Ovary (tissue), 3 donors: ENCODE results near the gene BNC2.

Experiments used
- CTCF ChIP-seq, 3 donors: fragments of 450-650 bp in 2 of 3; fragments of 200-600 bp in 1 of 3; IDR thresholded peaks; one replicate each; pipeline versions ENCODE4 v1.5.1 to v1.8.0; 2016 to 2022; ENCODE audit warnings: antibody characterized with exemption in 3 of 3, mild to moderate bottlenecking in 1 of 3
- EP300 ChIP-seq: sonication (generic); formaldehyde crosslinking; IDR thresholded peaks from one replicate; pipeline ENCODE4 v1.6.1; 2017; ENCODE audit warnings: antibody characterized with exemption
- POLR2A ChIP-seq: fragments of 450-650 bp; IDR thresholded peaks from one replicate; pipeline ENCODE4 v1.6.1; 2017; ENCODE audit warnings: antibody characterized with exemption, mild to moderate bottlenecking, moderate library complexity
- donor health status: DM: no; HTN: no; CAD: no.

GRCh38 chr9:16782490-16782889, 88.0 kb downstream of the BNC2 start:
- TF ChIP-seq CTCF (IDR thresholded peaks at IDR 0.05) (no peak), EP300 (no peak), POLR2A (no peak)
